Islet precursor cell (in vitro differentiated cells): ENCODE measurements around the gene TSKS.
A peak's percentile ranks its signal among the peaks of the same experiment; 100 is the strongest.

ENCODE experiments used
- DNase-seq: peaks from one replicate; pipeline ENCODE4 v3.0.0-alpha.2; 2018

TSKS gene

DNA sequence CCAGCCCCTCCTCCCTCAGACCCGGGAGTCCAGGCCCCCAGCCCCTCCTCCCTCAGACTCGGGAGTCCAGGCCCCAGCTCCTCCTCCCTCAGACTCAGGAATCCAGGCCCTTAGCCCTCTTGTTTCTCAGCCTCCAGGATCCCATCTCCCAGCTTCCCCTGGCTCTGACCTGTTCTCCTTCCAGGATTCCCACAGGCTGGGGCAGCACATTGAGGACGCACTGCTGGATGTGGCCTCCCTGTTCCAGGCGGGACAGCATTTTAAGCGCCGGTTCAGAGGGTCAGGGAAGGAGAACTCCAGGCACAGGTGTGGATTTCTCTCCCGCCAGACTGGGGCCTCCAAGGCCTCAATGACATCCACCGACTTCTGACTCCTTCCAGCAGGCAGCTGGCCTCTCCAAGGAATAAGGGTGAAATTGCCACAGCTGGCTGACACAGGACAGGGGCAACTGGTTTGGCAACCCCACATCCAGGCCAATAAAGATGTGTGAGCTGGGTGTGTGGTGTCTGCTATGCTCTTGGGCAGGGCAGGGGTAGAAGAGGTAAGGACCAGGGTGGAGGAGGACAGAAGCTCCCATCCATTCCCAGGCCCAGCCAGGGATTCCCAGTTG is 49.8 kb downstream of the TSKS start:
- peak; percentile 81 for DNase-seq

GRCh38 chr19:49712397-49712859 is 50.7 kb downstream of the TSKS start:
- peak; percentile 84 for DNase-seq

GRCh38 chr19:49710372-49710951 is 52.6 kb downstream of the TSKS start:
- DNase-seq = peak; percentile 70

GRCh38 chr19:49705919-49706318 is 57.2 kb downstream of the TSKS start:
- no peak for DNase-seq

GRCh38 chr19:49704888-49705642 is 58.0 kb downstream of the TSKS start:
- DNase-seq = no peak

- no peak for DNase-seq
These were observed 61.8 kb downstream of the TSKS start for GRCh38 chr19:49701271-49701786.

- no peak for DNase-seq
These were observed 62.5 kb downstream of the TSKS start for GRCh38 chr19:49700563-49700962.

GRCh38 chr19:49699364-49699763 is 63.7 kb downstream of the TSKS start:
- DNase-seq = no peak

GRCh38 chr19:49696865-49697264 is 66.2 kb downstream of the TSKS start:
- DNase-seq = no peak

DNA sequence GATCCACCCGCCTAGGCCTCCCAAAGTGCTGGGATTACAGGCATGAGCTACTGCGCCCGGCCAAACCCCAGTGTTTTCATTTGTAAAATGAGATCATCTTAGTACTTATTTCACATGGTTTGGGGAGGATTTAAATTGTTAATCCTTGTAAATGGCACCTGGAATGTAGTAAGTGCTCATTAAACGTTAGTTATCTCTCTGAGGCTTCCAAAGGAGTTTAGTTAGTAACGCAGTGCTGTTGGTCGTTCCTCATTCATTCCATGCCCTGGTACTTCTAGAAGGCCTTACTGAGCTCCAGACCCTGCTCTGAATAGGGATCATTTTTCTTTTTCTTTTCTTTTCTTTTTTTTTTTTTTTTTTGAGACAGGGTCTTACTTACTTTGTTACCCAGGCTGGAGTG is 67.0 kb downstream of the TSKS start:
- no peak for DNase-seq

DNA sequence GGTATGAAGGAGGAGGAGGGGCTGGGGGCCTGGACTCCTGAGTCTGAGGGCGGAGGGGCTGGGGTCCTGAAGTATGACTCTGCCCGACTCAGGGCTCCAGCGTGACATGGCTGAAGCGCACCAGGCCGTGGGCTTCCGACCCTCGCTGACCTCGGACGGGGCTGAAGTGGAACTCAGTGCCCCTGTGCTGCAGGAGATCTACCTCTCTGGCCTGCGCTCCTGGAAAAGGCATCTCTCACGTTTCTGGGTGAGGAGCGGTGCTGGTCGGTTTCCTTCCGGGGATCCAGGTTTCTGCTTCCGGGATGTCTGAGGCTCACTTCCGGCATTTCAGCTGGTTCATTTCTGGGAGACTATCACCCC is 71.0 kb downstream of the TSKS start:
- no peak for DNase-seq

DNA sequence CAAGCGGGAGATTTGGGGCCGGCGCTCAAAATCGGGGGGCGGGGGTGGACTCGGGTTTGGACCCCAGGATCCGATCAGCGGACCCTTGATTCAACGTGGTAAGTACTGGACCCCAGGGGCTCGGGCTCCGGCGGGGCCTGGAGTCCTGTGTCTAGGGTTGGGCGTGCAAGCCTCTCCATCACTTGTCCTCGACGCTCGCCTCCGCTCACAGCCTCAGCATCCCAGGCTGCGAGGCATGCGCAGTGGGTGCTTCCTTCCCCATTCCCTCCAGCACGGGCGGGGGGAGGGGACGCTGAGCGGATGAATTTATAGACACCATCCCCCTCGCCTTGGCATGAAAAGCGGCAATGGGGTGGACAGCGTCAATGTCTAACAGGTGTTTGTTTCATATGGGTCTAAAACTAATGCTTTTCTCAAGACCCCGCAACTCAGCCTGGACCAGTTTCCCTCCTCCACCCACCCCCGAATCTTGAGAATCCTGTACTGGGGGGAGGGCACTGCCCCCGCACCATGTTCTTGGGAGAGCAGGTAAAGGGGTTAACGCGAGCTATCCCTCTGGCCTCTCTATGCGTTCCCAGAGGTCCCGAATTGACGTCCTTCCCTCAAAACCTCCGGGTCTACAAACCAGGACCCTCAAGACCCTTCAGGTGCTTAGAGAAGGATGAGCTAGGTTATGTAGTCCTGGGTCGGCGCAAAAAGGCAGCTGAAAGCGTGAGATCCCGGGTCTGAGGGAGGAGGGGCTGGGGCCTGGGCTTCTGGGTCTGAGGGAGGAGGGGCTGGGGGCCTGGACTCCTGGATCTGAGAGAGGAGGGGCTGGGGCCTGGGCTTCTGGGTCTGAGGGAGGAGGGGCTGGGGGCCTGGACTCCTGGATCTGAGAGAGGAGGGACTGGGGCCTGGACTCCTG is 71.6 kb downstream of the TSKS start:
- DNase-seq = peak; percentile 82

DNA sequence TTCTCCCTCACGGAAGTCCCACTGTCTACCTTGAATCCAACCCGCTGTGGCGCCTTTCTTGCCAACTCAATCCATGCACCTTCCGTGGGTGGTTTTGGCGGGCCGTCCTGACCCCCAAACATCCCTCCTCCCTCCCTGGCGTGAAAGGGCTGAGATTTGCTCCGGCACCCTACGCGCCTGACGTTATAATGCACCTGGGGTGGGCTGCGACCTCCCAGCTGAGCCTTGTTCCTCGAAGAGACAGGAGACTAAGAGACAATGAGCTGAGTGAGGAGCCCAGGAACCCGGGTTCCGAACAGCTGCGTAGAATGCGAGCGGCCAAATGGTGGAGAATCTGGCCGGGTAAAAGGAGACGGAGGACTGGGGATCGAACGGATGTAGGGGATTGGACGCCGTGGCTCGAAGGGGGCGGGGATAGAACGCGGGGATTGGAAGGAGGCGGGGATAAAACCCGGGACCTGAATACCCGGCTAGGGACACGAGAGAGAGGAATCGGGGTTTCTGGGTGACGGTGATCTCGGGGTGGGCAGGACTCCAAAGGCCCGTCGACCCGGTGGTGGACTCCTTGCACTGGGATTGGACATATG is 72.4 kb downstream of the TSKS start, which contains the start of gene CPT1C:
TSS of gene CPT1C (plus strand) at position 461 of the 587 bp plus-strand sequence. CDS start 1,137 bp downstream, outside the sequence.
- peak; percentile 91 for DNase-seq

DNA sequence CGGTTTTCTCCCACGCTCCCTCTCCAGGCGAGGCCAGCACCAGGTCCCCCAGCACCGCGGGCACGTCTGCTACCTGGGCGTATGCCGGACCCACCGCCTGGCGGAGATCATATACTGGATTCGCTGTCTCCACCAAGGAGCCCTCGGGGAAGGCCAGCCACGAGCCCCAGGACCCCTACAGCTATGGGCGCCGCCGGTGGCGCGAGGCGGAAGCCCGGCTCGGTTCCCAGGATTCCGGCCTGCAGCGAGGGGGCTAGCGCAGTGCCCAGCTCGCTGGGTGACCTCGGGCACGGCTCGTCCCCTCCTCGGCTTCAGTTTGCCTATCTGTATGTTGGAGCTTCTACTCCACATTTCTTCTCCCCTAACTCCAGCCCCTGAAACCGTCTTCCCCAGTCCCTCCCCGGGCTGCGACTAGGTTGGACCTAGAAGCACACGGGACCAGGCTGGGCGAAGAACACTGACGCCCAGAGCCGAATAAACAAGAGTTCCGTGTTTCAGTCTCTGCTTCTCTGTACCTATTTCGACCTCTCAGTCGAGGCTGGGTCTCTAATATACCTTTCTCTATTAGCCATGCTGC is 72.9 kb downstream of the TSKS start:
- no peak for DNase-seq
